Medulla oblongata (tissue), 1 donor: Measurements from ENCODE around the gene LOXL4.
"Not testable (repeated sequence)": the region's sequence is repeated elsewhere in the genome, so short reads cannot be mapped to it uniquely, and the experiment has no call there.

Experiments
- DNase-seq: peaks from one replicate; pipeline ENCODE4 v3.0.0-alpha.2; 2015; ENCODE audit errors: extremely low spot score

Gene LOXL4

GRCh38 chr10:98244141-98244540, 23.9 kb downstream of the LOXL4 start:
- DNase-seq = no peak

- peak; percentile 48 for DNase-seq
These were observed 25.2 kb downstream of the LOXL4 start for GRCh38 chr10:98242823-98243222.

- no peak for DNase-seq
These were observed 27.5 kb downstream of the LOXL4 start for GRCh38 chr10:98240524-98240923.

DNA sequence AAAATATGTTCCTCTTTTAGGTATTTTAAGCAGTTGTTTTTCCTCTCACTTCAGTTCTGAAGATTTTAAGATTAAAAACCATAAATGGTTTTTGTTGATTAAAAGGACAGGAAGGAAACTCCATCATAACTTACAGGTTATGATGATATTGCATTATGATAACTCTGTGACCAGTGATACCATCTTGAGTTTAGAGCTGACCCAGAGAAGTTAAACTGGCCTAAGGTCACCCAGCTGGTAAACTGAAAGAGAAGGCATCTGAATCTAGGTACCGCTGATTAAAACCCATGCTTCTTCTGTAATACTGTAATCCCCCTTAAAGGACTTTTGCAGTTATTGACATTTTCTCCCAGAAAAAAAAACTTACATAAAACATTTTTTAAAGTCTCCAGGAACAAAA, 29.6 kb downstream of the LOXL4 start:
- no peak for DNase-seq

- DNase-seq = no peak
These were observed 31.1 kb downstream of the LOXL4 start for GRCh38 chr10:98236862-98237261.

GRCh38 chr10:98235846-98236245, 32.1 kb downstream of the LOXL4 start:
- DNase-seq = no peak

DNA sequence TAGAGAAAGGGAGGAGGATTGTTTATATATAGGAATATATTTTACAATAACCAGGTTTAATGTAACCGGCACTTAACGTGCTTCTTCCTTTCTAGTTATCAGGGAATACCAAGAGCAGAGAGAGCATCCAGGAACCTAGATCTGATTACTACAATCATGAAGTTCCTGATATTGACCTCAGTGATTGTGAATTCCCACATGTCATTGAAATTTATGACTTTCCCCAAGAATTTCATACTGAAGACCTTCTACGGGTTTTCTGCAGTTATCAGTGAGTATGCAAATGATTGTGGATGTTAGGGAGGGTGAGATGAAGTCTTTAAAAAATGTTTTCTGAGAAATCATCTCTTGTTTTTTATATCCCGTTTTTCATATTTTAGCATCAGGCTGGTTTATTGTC, 36.6 kb downstream of the LOXL4 start:
- no peak for DNase-seq

DNA sequence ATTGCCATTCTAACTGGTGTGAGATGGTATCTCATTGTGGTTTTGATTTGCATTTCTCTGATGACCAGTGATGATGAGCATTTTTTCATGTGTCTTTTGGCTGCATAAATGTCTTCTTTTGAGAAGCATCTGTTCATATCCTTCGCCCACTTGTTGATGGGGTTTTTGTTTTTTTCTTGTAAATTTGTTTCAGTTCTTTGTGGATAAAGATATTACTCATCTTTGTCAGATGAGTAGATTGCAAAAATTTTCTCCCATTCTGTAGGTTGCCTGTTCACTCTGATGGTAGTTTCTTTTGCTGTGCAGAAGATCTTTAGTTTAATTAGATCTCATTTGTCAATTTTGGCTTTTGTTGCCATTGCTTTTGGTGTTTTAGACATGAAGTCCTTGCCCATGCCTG, 39.7 kb downstream of the LOXL4 start:
- DNase-seq = not testable (repeated sequence)

- DNase-seq = not testable (repeated sequence)
These were observed 40.3 kb downstream of the LOXL4 start for GRCh38 chr10:98227713-98228112.

DNA sequence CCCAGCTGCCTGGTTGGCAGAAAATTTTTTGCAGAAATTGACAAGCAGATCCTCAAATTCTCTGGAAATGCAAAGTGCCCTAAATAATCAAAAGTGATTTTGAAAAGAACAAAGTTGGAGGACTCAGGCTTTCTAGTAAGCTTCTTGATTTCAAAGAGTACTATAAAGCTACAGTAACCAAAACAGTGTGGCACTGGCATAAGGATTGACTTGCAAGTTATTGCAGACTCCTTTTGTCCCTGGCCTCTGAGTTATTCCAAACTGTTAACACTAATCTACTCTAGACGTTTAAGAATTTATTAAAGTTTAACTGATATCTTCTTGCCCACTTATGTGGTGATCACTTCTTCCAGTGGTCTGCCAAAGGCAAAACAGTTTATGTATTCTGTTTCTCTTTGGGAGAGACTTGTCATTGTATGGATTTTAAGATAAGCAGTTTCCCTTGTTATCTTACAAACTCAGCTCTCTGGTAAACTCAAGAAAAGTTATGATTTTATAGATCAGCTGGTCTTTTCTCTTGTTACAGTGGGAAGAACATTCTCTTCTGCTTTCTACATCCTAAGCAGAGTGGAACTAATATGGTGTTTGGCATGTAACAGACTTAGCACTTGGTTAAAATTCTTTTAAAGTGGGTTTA, 41.4 kb downstream of the LOXL4 start:
- DNase-seq = no peak

- no peak for DNase-seq
These were observed 43.0 kb downstream of the LOXL4 start for GRCh38 chr10:98224996-98225395.

GRCh38 chr10:98224509-98224908, 43.5 kb downstream of the LOXL4 start:
- DNase-seq = no peak

GRCh38 chr10:98223874-98224273, 44.1 kb downstream of the LOXL4 start:
- no peak for DNase-seq

DNA sequence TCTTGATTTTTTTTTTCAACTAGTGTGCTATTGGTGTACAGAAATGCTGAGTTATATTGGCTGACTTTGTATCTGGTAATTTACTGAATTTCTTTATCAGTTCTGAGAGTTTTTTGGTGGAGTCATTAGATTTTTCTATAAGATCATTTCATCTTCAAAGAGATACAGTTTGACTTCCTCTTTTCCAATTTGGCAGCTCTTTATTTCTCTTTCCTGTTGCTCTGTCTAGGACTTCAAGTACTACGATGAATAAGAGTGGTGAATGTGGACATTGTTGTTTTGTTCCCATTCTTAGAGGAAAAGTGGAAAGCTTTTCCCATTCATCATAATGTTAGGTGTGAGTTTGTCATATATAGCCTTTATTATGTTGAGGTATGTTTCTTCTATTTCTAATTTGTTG, 50.2 kb downstream of the LOXL4 start:
- no peak for DNase-seq

GRCh38 chr10:98215373-98215772, 52.6 kb downstream of the LOXL4 start:
- no peak for DNase-seq

- no peak for DNase-seq
These were observed 54.3 kb downstream of the LOXL4 start for GRCh38 chr10:98213740-98214139.

DNA sequence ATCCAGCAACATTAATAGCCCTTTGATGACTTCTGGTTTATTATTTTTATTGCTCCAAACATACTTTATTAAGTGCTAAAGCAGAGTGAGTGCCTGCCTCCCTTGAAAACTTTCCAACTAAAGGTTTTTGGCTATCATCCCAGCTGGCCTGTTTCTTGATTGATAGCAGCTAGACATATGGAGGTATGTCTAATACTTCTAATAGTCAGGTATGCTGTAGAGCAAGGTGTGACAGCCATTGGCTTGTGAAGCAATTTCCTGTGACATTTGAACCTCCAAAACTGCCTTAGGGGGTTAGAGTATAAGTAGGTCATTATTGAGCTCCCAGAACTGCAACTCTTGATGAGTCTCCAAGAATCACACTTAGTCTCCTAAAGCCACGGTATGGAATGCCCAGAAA, 55.8 kb downstream of the LOXL4 start:
- DNase-seq = no peak

GRCh38 chr10:98209441-98209840, 58.6 kb downstream of the LOXL4 start:
- no peak for DNase-seq

- no peak for DNase-seq
These were observed 59.1 kb downstream of the LOXL4 start for GRCh38 chr10:98208925-98209324.

DNA sequence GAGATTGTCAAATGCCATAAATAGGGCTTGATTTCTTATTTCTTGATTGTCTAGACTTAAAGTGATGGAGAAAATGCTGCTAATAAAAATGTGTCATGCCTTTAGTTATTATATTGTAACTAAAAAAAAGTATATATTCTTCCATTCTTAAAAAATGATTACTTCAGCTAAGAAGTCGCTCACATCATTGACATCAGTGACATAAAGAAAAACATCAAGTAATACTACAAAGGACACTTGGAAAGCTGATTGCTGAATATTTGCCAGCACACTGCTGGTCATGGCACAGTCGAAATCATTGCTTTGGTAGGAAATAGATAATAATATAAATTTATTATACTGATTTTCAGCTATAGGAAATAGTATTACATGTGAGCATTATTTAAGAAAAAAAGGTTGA, 62.6 kb downstream of the LOXL4 start:
- DNase-seq = no peak

- no peak for DNase-seq
These were observed 65.6 kb downstream of the LOXL4 start for GRCh38 chr10:98202378-98202777.

- no peak for DNase-seq
These were observed 66.2 kb downstream of the LOXL4 start for GRCh38 chr10:98201760-98202159.
